H54 (cell line): ENCODE data around the gene PRKG1.

Experiments used
- DNase-seq: peaks from one replicate; pipeline ENCODE4 v3.0.0; 2011; ENCODE audit warnings: low spot score, mixed read lengths; ENCODE audit not compliant: insufficient read length
- FAIRE-seq: peaks from 3 replicates; lab custom pipeline; 2011; peaks lifted over from hg19 to GRCh38; lab: Jason Lieb, UNC
- POLR2A ChIP-seq: IDR thresholded peaks from 2 replicates; pipeline ENCODE4 v1.6.1; 2011; ENCODE audit warnings: low read depth, mild to moderate bottlenecking, low read length

The PRKG1 gene

GRCh38 chr10:51066231-51066630 is 8.1 kb upstream of the PRKG1 start:
- TF ChIP-seq POLR2A: no peak
- no peak for DNase-seq
- FAIRE-seq: no peak

DNA sequence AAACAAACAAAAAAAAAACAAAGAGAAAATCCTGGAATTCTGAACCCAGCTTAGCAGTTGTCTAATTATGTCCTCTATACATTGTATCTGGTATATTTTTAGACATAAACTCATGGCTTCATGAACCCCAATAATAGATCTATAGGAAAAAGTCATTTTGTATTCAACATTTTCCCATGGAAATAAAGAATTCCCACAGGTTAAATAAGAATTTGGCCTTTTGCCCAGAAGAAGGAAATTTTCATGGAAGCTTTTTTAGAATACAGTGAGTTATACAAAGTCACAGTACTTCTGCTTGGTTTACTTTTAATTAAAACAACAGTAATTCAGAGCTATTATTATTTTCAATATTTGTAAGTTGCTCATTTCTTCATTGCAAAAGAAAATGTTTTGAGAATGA is 2.1 kb upstream of the PRKG1 start:
- no peak for TF ChIP-seq POLR2A
- FAIRE-seq (no peak), DNase-seq (no peak)

GRCh38 chr10:51072921-51073434 is 1.3 kb upstream of the PRKG1 start:
- FAIRE-seq (peak; percentile 6), DNase-seq (no peak)
- TF ChIP-seq POLR2A: no peak

DNA sequence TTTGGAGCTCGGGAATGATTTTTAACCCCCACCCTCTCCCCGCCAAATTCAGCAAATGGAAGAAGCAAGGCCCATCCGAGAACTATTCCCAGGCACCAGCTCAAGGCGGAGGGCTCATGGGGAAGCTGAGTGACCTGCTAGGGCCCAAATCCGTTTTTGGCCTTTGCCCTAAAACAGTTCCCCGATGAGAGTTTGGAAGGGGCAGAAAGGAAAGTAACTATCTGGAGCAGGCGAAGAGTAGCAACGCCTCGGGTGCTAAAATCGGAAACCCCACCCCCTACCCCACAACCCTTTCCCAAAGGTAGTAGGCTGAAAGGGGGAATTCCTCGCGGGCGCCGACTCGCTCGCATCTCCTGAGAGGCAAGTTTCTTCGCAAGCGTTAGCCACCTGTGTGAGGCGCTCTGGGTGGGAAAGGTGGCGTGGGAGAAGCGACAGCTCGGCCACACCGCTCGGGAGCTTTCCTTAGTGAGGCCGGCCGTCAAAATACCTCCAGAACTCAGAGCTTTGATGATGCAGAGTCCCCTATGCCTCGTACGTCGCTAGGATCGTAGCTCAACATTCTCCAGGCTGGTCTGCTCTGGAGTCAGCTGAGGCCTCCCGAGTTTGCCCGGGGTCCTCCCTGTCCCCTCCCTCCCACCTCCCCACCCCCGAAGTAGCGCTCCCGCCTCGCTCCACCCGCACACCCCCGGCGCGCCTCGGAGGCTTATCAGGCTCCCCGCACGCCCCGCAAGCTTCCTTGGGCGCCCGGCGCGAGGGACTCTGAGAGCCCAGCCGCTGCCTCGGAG is 642 bp upstream of the PRKG1 start:
- no peak for FAIRE-seq
- DNase-seq: peak; percentile 26
- no peak for TF ChIP-seq POLR2A

DNA sequence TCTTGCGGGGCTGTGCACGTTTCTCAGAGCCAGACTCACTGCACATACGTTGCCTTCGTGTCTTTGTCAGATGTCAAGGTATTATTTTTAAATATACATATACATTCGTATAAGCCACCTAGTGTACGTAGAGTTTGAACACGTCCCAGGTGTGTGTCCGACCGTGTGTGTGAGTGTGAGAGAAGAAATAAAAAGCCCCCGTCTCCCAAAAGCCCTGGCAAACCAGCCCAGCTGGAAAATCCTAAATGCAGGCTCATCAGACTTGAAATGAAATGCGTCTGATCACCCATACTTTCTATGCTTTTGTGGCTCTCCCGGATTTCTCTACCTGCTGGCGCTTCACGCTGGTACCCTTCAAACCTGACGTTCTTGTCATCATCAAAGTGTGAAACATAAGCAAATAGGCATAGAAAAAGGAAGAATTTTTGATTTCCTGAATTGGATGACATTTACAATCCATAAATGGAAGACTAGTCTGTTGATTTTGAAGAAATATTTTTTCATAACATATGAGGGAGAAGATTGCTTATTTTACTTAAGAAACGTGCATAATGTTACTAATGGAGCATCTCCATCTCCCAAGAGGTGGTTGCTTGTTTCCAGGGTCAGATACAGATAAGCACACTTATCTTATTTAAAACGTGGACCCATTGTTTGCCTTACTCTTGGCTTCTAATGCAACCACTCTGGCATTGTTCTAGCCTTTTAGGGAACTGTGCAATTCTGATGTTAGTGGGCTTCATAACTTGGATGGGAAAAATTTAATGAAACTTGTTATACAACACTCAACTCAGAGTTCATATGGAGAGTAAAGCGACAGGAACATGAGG is 971 bp downstream of the PRKG1 start:
- no peak for DNase-seq
- TF ChIP-seq POLR2A: no peak

GRCh38 chr10:51075873-51076229 is 1.6 kb downstream of the PRKG1 start:
- FAIRE-seq: no peak
- no peak for TF ChIP-seq POLR2A

More for the DNA sequence above, 971 bp downstream of the PRKG1 start:
- FAIRE-seq: peak; percentile 64

DNA sequence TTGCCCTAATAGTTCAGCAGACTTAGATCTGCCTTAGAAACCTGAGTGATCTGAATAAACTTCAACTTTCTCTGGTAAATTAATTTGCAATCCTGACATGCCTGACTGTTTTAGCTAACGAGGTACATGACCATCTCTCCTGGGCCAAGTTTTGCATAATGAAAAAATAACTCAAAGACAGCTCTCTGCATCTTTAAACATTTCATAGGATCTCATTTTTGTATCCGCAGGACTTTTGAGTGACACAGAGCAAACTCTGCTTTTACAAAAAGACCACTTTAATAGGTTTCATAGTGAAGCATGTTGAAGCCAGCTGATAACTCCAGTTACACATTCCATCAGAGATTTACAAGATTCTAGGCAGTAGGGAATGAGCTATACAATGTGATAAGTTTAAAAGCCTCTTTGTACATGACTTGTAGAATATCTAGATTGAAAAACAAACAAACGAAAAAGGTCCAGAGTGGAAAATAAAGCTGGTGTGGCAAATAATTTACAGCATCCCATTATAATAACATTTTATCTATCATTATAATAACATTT is 2.1 kb downstream of the PRKG1 start:
- FAIRE-seq (no peak), DNase-seq (no peak)
- no peak for TF ChIP-seq POLR2A

More at GRCh38 chr10:51075873-51076229, 1.6 kb downstream of the PRKG1 start:
- DNase-seq: no peak

- FAIRE-seq: no peak
These were observed 2.8 kb downstream of the PRKG1 start for GRCh38 chr10:51077074-51077473.

DNA sequence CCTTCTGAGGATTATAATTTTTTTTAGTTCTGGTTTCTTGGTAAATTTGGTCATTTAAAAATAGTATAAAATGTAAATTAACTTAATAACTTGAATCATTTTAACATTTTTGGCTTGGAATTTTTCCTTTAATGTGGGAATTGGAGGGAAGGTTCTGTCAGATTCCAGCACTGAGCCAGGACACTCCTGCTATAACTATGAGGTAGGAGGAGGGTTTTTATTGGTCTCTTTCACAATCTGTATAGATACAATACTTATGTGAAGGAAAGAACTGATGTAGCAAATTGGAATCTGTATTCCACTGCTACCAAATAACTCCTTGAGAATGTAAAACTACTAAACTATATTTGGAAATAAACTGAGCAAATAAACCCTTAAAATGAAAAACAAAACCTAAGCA is 3.2 kb downstream of the PRKG1 start:
- no peak for FAIRE-seq
- no peak for TF ChIP-seq POLR2A
- DNase-seq: no peak

More at GRCh38 chr10:51077074-51077473, 2.8 kb downstream of the PRKG1 start:
- no peak for DNase-seq
- TF ChIP-seq POLR2A: no peak

DNA sequence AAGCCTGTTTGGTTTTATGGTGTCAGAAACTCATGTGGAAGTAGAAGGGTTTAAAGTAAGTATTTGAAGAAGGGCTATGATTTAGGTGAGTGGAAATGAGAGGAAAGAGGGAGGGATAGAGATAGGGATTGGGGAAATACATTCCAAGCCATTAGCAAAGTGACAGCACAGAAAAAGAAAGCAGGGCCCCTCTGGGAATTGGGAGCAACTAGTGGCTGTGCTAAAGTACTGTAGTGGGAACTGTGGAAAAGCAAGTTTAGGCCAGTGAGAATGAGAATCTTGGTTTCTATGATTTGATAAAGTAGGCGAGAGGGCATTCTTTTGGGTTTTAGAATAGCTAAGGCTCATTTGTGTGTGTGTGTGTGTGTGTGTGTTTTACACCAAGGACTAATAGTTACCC is 5.0 kb downstream of the PRKG1 start:
- no peak for FAIRE-seq
- no peak for DNase-seq
- no peak for TF ChIP-seq POLR2A

GRCh38 chr10:51079766-51080165 is 5.5 kb downstream of the PRKG1 start:
- no peak for TF ChIP-seq POLR2A
- FAIRE-seq: no peak
- DNase-seq: no peak

DNA sequence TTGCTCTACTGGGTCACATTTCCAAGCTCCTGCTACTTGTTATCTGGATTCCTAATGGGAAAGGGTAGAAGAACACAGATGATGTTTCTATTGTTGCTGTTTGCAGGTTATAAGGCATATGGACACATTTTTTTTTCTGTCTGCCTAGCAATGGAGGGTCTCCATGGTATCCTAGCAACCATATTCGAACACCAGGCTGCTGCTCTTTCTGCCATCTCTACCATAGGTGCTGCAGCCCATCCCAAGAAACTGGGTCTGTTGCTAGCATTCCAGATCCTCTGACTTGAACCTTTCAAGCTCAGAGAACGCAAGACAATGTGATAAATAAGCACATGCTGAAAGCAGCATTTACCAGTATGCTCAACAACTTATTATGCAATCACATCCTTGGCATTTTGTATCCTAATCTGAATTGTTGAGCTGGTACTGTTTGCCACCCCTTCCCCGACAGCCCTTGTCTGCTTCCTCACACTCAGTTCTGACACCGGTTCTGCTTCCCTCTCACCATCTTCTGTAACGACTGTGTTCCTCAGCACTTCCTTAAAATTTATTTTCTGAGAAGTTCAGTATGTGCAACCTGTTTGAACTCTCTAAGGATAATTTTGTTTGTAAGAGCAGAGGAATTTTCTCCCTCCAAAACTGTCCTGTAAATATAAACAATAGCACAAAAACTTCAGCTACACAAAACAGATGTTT is 6.2 kb downstream of the PRKG1 start:
- TF ChIP-seq POLR2A: no peak
- DNase-seq (no peak), FAIRE-seq (no peak)

DNA sequence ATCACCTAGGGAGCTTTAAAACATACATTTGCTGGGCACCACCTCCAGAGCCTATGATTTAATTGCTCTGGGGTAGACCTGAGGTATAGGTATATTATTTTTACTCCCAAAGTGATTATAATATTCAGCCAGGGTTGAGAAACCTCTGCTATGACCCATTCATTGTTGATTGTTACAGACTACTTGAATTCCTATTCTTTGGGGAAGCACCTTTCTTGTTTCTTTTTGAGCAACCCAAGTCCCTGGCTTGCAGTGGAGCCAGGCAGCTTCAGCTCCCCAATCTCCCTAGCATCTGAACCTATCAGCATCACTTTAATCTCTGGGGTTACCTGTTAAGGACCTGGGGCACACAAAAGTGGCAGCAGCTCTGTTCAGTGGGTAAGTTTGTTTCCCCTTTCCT is 8.6 kb downstream of the PRKG1 start:
- no peak for DNase-seq
- TF ChIP-seq POLR2A: no peak
- FAIRE-seq: no peak

DNA sequence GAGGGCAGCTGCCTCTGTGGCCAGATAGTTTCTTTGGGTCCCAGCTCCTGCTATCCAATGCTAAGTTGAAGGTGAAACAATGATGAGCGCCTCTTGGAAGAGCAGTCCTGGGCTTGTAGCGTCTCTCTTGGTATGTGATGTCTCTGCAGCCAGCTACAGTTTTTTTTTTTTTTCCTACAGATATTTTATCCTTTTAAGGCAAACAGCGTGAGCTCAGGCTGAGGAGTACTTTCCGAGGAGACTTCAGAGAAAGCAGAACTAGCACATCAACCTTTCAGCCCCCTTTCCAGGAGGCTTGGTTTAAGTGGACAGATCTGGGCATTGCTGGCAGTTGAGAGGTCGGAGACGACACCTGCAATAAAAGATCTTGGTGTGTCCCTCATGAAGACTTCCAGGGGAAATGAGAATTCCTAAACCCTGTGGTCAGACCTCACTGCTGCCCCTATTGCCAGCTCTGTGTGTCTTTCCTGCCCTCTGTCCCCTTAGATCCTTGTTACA is 9.1 kb downstream of the PRKG1 start:
- DNase-seq (no peak), FAIRE-seq (no peak)
- TF ChIP-seq POLR2A: no peak
